Glutamatergic neuron (in vitro differentiated cells): ENCODE data around the gene NT5C2. TPM values are rescaled to one million over a fixed set of nuclear protein-coding genes. Genes with fewer than 3 reads are reported as not detected.

ENCODE experiments used
- DNase-seq: peaks from one replicate; pipeline ENCODE4 v3.0.0; 2022
- H3K27ac Mint-ChIP-seq: one replicate; pipeline ENCODE4 v1.8.0; 2020; ENCODE audit warnings: mild to moderate bottlenecking, mixed read lengths, inconsistent platforms; ENCODE audit not compliant: unreplicated experiment
- H3K27me3 Mint-ChIP-seq: one replicate; pipeline ENCODE4 v1.8.0; 2020; ENCODE audit warnings: mild to moderate bottlenecking, moderate library complexity, mixed read lengths, inconsistent platforms; ENCODE audit not compliant: unreplicated experiment
- H3K36me3 Mint-ChIP-seq: one replicate; pipeline ENCODE4 v1.8.0; 2020; ENCODE audit warnings: mild to moderate bottlenecking, mixed read lengths, inconsistent platforms; ENCODE audit not compliant: unreplicated experiment
- H3K4me1 Mint-ChIP-seq: one replicate; pipeline ENCODE4 v1.8.0; 2020; ENCODE audit warnings: mild to moderate bottlenecking, low read depth, mixed read lengths, inconsistent platforms; ENCODE audit not compliant: unreplicated experiment
- H3K4me3 Mint-ChIP-seq: one replicate; pipeline ENCODE4 v1.8.0; 2020; ENCODE audit warnings: mild to moderate bottlenecking, mixed read lengths, inconsistent platforms; ENCODE audit not compliant: unreplicated experiment
- H3K9me3 Mint-ChIP-seq: one replicate; pipeline ENCODE4 v1.8.0; 2020; ENCODE audit warnings: mild to moderate bottlenecking, moderate library complexity, mixed read lengths, inconsistent platforms; ENCODE audit not compliant: unreplicated experiment
- total RNA-seq: library from RNA; stranded (reverse); fragmentation: NEBNext Ultra II Directional; extraction: Animal tissue kit (Norgen Biotek cat#: 25700); gene quantifications from one replicate; pipeline ENCODE4 v1.2.1, GENCODE V29; 2021; ENCODE audit not compliant: unreplicated experiment
- TF ChIP-seq, protein P1 (sequence below): fragments of 200-600 bp; sonication (generic); IDR thresholded peaks from one replicate; pipeline ENCODE4 v1.5.0; 2021; ENCODE audit not compliant: partially characterized antibody, unreplicated experiment

Gene NT5C2
- total RNA-seq, 1 donor from 2014 or later, result 68.5 TPM

- H3K27ac Mint-ChIP-seq, result peak overlapping the region; percentile 84
- DNase-seq, result peak; percentile 47
- no peaks in the 10 kb centered on the region for H3K9me3 Mint-ChIP-seq
- peaks cover 11% of the 10 kb centered on the region for H3K36me3 Mint-ChIP-seq
- TF ChIP-seq, protein P1, sequence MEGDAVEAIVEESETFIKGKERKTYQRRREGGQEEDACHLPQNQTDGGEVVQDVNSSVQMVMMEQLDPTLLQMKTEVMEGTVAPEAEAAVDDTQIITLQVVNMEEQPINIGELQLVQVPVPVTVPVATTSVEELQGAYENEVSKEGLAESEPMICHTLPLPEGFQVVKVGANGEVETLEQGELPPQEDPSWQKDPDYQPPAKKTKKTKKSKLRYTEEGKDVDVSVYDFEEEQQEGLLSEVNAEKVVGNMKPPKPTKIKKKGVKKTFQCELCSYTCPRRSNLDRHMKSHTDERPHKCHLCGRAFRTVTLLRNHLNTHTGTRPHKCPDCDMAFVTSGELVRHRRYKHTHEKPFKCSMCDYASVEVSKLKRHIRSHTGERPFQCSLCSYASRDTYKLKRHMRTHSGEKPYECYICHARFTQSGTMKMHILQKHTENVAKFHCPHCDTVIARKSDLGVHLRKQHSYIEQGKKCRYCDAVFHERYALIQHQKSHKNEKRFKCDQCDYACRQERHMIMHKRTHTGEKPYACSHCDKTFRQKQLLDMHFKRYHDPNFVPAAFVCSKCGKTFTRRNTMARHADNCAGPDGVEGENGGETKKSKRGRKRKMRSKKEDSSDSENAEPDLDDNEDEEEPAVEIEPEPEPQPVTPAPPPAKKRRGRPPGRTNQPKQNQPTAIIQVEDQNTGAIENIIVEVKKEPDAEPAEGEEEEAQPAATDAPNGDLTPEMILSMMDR, result no peak
- no peak overlapping the region for H3K4me3 Mint-ChIP-seq
- peaks cover 12% of the 10 kb centered on the region for H3K4me1 Mint-ChIP-seq
- H3K27me3 Mint-ChIP-seq, result no peaks in the 10 kb centered on the region
These were observed 139.2 kb downstream of the NT5C2 start for GRCh38 chr10:103053659-103054581.

GRCh38 chr10:103049237-103049636 is 143.8 kb downstream of the NT5C2 start:
- H3K4me1 Mint-ChIP-seq, result peaks cover 7% of the 10 kb centered on the region
- no peaks in the 10 kb centered on the region for H3K27me3 Mint-ChIP-seq
- TF ChIP-seq, protein P1, result no peak
- no peak for DNase-seq
- no peaks in the 10 kb centered on the region for H3K36me3 Mint-ChIP-seq
- H3K9me3 Mint-ChIP-seq, result no peaks in the 10 kb centered on the region
- H3K4me3 Mint-ChIP-seq, result no peak overlapping the region
- H3K27ac Mint-ChIP-seq, result no peak overlapping the region

DNA sequence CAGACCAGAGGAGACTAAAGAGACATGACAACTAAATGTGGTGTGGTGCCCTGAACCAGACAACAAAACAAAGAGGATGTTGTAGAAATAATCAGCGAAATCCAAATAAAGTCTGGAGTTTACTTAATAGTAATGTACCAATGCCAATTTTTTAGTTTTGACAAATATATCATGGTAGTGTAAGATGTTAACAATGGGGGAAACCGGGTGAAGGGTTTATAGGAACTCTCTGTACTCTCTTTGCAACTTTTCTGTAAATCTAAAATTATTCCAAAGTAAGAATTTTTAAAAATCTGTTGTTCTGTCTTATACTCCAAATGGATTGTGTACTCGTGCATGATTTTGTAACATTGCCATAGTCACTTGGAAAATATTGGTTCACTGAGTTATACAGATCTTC is 145.7 kb downstream of the NT5C2 start:
- DNase-seq, result no peak
- Mint-ChIP-seq H3K27me3 (no peaks in the 10 kb centered on the region), H3K9me3 (no peaks in the 10 kb centered on the region), H3K4me3 (no peak overlapping the region), H3K4me1 (no peaks in the 10 kb centered on the region), H3K36me3 (no peaks in the 10 kb centered on the region), H3K27ac (no peak overlapping the region)
- TF ChIP-seq, protein P1, result no peak

DNA sequence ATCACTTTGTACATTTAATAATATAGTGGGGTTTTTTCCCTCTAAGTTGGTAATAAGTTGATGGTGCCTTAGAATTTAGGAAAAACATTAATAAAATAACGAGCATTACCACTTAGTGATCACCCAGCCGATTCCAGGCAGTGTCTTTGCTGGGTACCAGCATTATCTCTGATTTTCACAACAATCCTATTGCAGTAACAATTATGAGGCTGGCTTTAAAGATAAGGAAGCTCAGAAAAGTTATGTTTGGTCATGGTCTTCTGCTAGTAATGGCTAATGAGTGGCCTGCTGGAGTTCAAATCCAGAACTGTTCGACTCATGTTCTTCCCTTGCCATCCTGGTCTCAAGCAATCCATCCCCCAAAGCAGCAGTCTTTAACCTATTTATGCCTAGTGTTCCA is 147.1 kb downstream of the NT5C2 start:
- Mint-ChIP-seq H3K27me3 (no peaks in the 10 kb centered on the region), H3K9me3 (no peaks in the 10 kb centered on the region), H3K4me1 (no peaks in the 10 kb centered on the region), H3K36me3 (no peaks in the 10 kb centered on the region), H3K27ac (no peak overlapping the region), H3K4me3 (no peak overlapping the region)
- TF ChIP-seq, protein P1, result no peak
- no peak for DNase-seq

DNA sequence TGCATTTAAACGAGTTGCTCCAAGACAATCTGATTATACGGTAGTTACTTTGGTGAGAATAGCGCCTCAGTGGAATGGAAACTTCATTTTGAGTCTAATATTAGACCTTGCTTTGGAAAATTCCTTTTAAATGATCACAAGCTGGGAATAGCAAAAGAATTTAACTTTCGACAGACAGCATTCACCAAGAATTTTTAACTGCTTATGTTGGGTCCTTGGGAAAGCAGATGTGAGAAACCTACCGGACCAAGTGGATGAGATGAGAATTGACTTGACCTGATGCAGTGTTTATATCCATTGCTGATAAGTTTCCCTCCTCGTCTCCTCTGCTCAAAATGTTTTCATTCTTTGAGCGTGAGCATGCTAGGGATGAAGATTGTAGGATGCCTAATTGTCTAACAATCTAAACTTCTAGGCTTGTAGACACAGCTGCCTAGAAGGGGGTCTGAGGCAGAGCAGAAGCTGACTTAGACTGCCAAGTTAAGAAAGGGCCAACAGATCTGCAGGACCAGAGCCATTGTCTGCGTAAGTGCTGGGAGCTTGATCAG is 148.1 kb downstream of the NT5C2 start:
- DNase-seq, result no peak

More for the DNA sequence above, 148.1 kb downstream of the NT5C2 start:
- Mint-ChIP-seq H3K9me3 (no peaks in the 10 kb centered on the region), H3K27me3 (no peaks in the 10 kb centered on the region), H3K36me3 (no peaks in the 10 kb centered on the region), H3K4me3 (no peak overlapping the region), H3K4me1 (no peaks in the 10 kb centered on the region), H3K27ac (no peak overlapping the region)
- TF ChIP-seq, protein P1, result no peak
